HEK293T (cell line): Measurements from ENCODE around the gene ZNF136.

Source experiments
- CTCF ChIA-PET: fragments of 350-600 bp; formaldehyde crosslinking; extraction: SDS; loops from one replicate; lab custom pipeline; 2021; ENCODE audit warnings: antibody characterized with exemption, inconsistent platforms; lab: Yijun Ruan, JAX
- POLR2A ChIA-PET: fragments of 350-600 bp; formaldehyde crosslinking; extraction: SDS; loops from one replicate; lab custom pipeline; 2020; ENCODE audit warnings: antibody characterized with exemption, inconsistent platforms; lab: Yijun Ruan, JAX
- DNase-seq: peaks from one replicate; pipeline ENCODE4 v3.0.0; 2012; ENCODE audit warnings: mixed read lengths; ENCODE audit errors: extremely low spot score
- ARNT ChIP-seq: fragments of 450-650 bp; IDR thresholded peaks from 2 replicates; pipeline ENCODE4 v1.6.1; 2017; ENCODE audit warnings: mild to moderate bottlenecking
- BHLHE40 ChIP-seq: fragments of 450-650 bp; IDR thresholded peaks from 2 replicates; pipeline ENCODE4 v1.6.1; 2016; ENCODE audit warnings: mild to moderate bottlenecking, moderate library complexity, borderline replicate concordance
- CTBP1 ChIP-seq: fragments of 450-650 bp; IDR thresholded peaks from 2 replicates; pipeline ENCODE4 v1.6.1; 2016; ENCODE audit warnings: borderline replicate concordance
- ELF4 ChIP-seq: fragments of 450-650 bp; IDR thresholded peaks from 2 replicates; pipeline ENCODE4 v1.6.1; 2017; ENCODE audit warnings: antibody characterized with exemption
- FOXA1 ChIP-seq: fragments of 450-650 bp; IDR thresholded peaks from 2 replicates; pipeline ENCODE4 v1.6.1; 2016; ENCODE audit warnings: mild to moderate bottlenecking
- FOXK2 ChIP-seq: fragments of 450-650 bp; IDR thresholded peaks from 2 replicates; pipeline ENCODE4 v1.6.1; 2016; ENCODE audit warnings: mild to moderate bottlenecking
- FOXM1 ChIP-seq: fragments of 450-650 bp; IDR thresholded peaks from 2 replicates; pipeline ENCODE4 v1.6.1; 2017; ENCODE audit warnings: mild to moderate bottlenecking, borderline replicate concordance
- HDGF ChIP-seq: fragments of 450-650 bp; IDR thresholded peaks from 2 replicates; pipeline ENCODE4 v1.6.1; 2017; ENCODE audit warnings: antibody characterized with exemption, borderline replicate concordance
- L3MBTL2 ChIP-seq: fragments of 450-650 bp; conservative IDR thresholded peaks from 2 replicates; pipeline ENCODE4 v1.6.1; 2016; ENCODE audit warnings: mild to moderate bottlenecking
- LEF1 ChIP-seq: fragments of 450-650 bp; IDR thresholded peaks from 2 replicates; pipeline ENCODE4 v1.6.1; 2017; ENCODE audit warnings: mild to moderate bottlenecking, borderline replicate concordance
- NFRKB ChIP-seq: fragments of 450-650 bp; IDR thresholded peaks from 2 replicates; pipeline ENCODE4 v1.6.1; 2016; ENCODE audit warnings: mild to moderate bottlenecking, moderate library complexity
- PKNOX1 ChIP-seq: fragments of 450-650 bp; IDR thresholded peaks from 2 replicates; pipeline ENCODE4 v1.6.1; 2016
- SP1 ChIP-seq: fragments of 450-650 bp; IDR thresholded peaks from 2 replicates; pipeline ENCODE4 v1.6.1; 2017
- SUZ12 ChIP-seq: fragments of 450-650 bp; IDR thresholded peaks from 2 replicates; pipeline ENCODE4 v1.6.1; 2016; ENCODE audit warnings: mild to moderate bottlenecking
- TARDBP ChIP-seq: fragments of 450-650 bp; IDR thresholded peaks from 2 replicates; pipeline ENCODE4 v1.6.1; 2016
- ZNF384 ChIP-seq: fragments of 450-650 bp; IDR thresholded peaks from 2 replicates; pipeline ENCODE4 v1.6.1; 2016

The ZNF136 gene

GRCh38 chr19:12162882-12163806 lies at the start of gene ZNF136:
Gene ZNF136 (plus strand): TSS chr19:12163096. CDS start chr19:12163204, 108 bp downstream.
- CTCF ChIA-PET: interaction anchor here (1.0 kb wide), 1 partner anchor 513 kb away, joined by 3 read pairs; no protein-coding TSS in a partner anchor
- TF ChIP-seq FOXK2: no peak
- TF ChIP-seq PKNOX1: peak; percentile 85
- POLR2A ChIA-PET: interaction anchor here (0.8 to 0.9 kb wide), 2 partner anchors 131 to 170 kb away, joined by 4 read pairs; partner anchors contain the start of genes ZNF44 and ZNF563
- DNase-seq: peak; percentile 68

GRCh38 chr19:12113121-12113520 lies 49.8 kb upstream of the ZNF136 start:
- no peak for TF ChIP-seq ARNT
- no peak for TF ChIP-seq HDGF
- TF ChIP-seq SUZ12: no peak
- TF ChIP-seq CTBP1: no peak
- no peak for TF ChIP-seq SP1
- TF ChIP-seq ELF4: no peak
- no peak for TF ChIP-seq FOXA1
- no peak for TF ChIP-seq LEF1
- no peak for TF ChIP-seq L3MBTL2
- no peak for TF ChIP-seq PKNOX1
- no peak for TF ChIP-seq ZNF384
- no peak for TF ChIP-seq NFRKB
- TF ChIP-seq FOXK2: no peak
- TF ChIP-seq TARDBP: no peak
- TF ChIP-seq FOXM1: no peak
- CTCF ChIA-PET: no interaction called here
- no peak for DNase-seq
- POLR2A ChIA-PET: no interaction called here

- no peak for DNase-seq
- ChIA-PET POLR2A (no interaction called here), CTCF (no interaction called here)
- TF ChIP-seq FOXK2 (no peak), ELF4 (no peak), FOXM1 (no peak), FOXA1 (no peak), ZNF384 (no peak), SP1 (no peak), CTBP1 (no peak), PKNOX1 (no peak), LEF1 (no peak), HDGF (no peak), BHLHE40 (no peak)
Measured at GRCh38 chr19:12117201-12117970, 45.5 kb upstream of the ZNF136 start.

- CTCF ChIA-PET: no interaction called here
- DNase-seq: no peak
- POLR2A ChIA-PET: no interaction called here
- TF ChIP-seq NFRKB (no peak), TARDBP (no peak), ELF4 (no peak), CTBP1 (no peak), FOXK2 (no peak), L3MBTL2 (no peak), SUZ12 (no peak), PKNOX1 (no peak), BHLHE40 (no peak), FOXA1 (no peak), ZNF384 (no peak)
Measured at GRCh38 chr19:12126707-12127106, 36.2 kb upstream of the ZNF136 start.

GRCh38 chr19:12133069-12133468 lies 29.8 kb upstream of the ZNF136 start:
- TF ChIP-seq SP1: no peak
- TF ChIP-seq ZNF384: no peak
- no peak for TF ChIP-seq HDGF
- TF ChIP-seq NFRKB: no peak
- TF ChIP-seq PKNOX1: no peak
- TF ChIP-seq LEF1: no peak
- no peak for TF ChIP-seq FOXM1
- TF ChIP-seq CTBP1: no peak
- TF ChIP-seq FOXK2: no peak
- no peak for TF ChIP-seq TARDBP
- TF ChIP-seq ELF4: no peak
- no peak for TF ChIP-seq ARNT
- TF ChIP-seq L3MBTL2: no peak
- no peak for TF ChIP-seq BHLHE40
- no peak for TF ChIP-seq SUZ12
- no peak for TF ChIP-seq FOXA1
- CTCF ChIA-PET: no interaction called here
- no peak for DNase-seq
- POLR2A ChIA-PET: no interaction called here
